Fibroblast of lung (primary cell): Measurements from ENCODE around the gene TGFB1I1.

Source experiments
- CTCF ChIP-seq, 2 donors: IDR thresholded peaks in 1 of 2; conservative IDR thresholded peaks in 1 of 2; 1 replicate in 1 of 2; 2 replicates in 1 of 2; pipeline ENCODE4 v1.5.1; 2011 to 2012; ENCODE audit warnings: low read length in 2 of 2, control low read depth in 1 of 2, inconsistent platforms in 1 of 2, low read depth in 1 of 2, mild to moderate bottlenecking in 1 of 2
- EZH2 ChIP-seq: IDR thresholded peaks from 2 replicates; pipeline ENCODE4 v1.5.1; 2012; ENCODE audit warnings: low read length, control low read depth, mild to moderate bottlenecking; ENCODE audit errors: missing control alignments

GRCh38 chr16:31474773-31475738 is 3.1 kb downstream of the TGFB1I1 start:
- TF ChIP-seq EZH2 (no peak), CTCF (conservative IDR thresholded peaks at IDR 0.05 in 1 of 2, IDR thresholded peaks at IDR 0.05 in 1 of 2; ENCODE audit: low read depth in 1 of 2, low read length in 2 of 2) (no peak)
